ENCODE data around the gene PLS1. TPM values are rescaled to one million over a fixed set of nuclear protein-coding genes. Genes with fewer than 3 reads are reported as not detected.

Gene PLS1
- total RNA-seq, 1 experiment from 2014 or later: 36.1 TPM

DNA sequence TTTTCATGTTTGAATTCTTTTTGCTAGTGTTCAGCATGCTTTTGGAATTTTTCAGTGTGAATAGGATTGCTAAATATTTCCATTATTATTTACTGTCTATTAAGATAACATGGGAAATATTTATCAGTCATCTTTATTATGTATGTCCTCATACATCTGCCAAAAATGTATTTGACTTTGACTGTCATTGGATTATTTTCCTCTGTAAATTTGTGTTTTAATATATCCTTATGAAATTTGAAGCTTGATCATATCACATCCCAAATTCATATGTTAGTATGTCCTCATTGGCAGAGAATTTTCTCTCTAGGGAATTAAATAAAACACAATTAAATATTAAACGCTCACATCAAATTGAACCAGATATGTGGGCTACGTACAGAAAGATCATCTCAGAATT lies 95.3 kb downstream of the PLS1 start:
- intact Hi-C loops (cut with micrococcal nuclease; ENCODE audit: unreplicated experiment): no loop called here
- no TSS peak for BruUV-seq (replicated peaks)
- no peak for ATAC-seq

DNA sequence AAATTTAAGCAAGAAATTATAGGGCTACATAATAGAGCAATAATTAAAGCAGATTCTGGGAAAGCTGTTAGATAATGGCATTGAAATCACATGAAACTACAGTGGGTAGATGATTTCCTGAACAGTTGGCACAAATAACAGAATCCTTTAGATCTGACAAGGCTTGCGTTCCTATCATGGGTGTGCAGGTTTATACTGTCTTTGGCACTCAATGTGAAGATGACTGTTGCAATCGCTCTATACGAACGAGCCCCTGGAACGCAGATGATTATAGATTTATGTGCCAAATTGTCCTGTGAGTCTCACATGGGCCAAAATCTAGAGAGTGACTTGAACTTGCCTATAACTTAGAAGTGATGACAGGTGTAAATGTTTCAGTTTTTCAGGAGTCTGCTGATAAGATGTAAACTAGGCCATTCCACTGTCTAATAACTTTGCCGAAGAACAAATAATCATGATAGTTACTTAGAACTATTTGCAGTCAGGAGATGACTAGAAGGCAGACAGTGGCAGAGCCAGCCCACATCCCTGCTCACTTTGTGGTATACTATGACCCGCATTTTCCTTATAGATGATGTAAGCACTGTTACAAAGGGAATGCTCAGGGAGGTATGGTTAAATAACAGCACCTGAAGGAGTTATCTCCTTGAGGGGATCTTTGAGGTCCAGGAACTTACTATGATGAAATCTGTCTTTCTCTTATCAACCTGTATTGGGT lies 97.1 kb downstream of the PLS1 start:
- Histone ChIP-seq H3K4me1 (ENCODE audit: control insufficient read depth, insufficient read depth, low read length) (no peaks in the 10 kb centered on the region), H3K4me3 (ENCODE audit: low read depth in 2 of 2, low read length in 2 of 2) (no peak overlapping the region), H3K9me3 (ENCODE audit: control insufficient read depth, insufficient read depth, low read depth, low read length) (no peaks in the 10 kb centered on the region), H3K27me3 (ENCODE audit: control insufficient read depth, insufficient read depth, low read length) (no peaks in the 10 kb centered on the region), H3K36me3 (ENCODE audit: control insufficient read depth, insufficient read depth, low read length) (no peaks in the 10 kb centered on the region), H3K27ac (ENCODE audit: low read length) (no peak overlapping the region)
- ATAC-seq: no peak
- ChIA-PET CTCF (interaction anchor here (0.6 kb wide), 1 partner anchor 8 kb away, joined by 3 read pairs; no protein-coding TSS in a partner anchor), POLR2A (no interaction called here)
- intact Hi-C loops (cut with micrococcal nuclease; ENCODE audit: unreplicated experiment) (no loop called here), in situ Hi-C loops (cut with HindIII; ENCODE audit: low pct_unique_long_range_greater_than_20kb, low sequenced_read_pairs) (no loop called here)
- BruUV-seq (replicated peaks): no TSS peak
- TF ChIP-seq POLR2AphosphoS5 (IDR thresholded peaks at IDR 0.05; ENCODE audit: low read depth, low read length) (no peak), TCF7L2 (IDR thresholded peaks at IDR 0.05; ENCODE audit: low read depth, low read length) (no peak)
- TF ChIP-seq, protein P1, sequence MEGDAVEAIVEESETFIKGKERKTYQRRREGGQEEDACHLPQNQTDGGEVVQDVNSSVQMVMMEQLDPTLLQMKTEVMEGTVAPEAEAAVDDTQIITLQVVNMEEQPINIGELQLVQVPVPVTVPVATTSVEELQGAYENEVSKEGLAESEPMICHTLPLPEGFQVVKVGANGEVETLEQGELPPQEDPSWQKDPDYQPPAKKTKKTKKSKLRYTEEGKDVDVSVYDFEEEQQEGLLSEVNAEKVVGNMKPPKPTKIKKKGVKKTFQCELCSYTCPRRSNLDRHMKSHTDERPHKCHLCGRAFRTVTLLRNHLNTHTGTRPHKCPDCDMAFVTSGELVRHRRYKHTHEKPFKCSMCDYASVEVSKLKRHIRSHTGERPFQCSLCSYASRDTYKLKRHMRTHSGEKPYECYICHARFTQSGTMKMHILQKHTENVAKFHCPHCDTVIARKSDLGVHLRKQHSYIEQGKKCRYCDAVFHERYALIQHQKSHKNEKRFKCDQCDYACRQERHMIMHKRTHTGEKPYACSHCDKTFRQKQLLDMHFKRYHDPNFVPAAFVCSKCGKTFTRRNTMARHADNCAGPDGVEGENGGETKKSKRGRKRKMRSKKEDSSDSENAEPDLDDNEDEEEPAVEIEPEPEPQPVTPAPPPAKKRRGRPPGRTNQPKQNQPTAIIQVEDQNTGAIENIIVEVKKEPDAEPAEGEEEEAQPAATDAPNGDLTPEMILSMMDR (IDR thresholded peaks at IDR 0.05): no peak
- TF ChIP-seq, protein P2, sequence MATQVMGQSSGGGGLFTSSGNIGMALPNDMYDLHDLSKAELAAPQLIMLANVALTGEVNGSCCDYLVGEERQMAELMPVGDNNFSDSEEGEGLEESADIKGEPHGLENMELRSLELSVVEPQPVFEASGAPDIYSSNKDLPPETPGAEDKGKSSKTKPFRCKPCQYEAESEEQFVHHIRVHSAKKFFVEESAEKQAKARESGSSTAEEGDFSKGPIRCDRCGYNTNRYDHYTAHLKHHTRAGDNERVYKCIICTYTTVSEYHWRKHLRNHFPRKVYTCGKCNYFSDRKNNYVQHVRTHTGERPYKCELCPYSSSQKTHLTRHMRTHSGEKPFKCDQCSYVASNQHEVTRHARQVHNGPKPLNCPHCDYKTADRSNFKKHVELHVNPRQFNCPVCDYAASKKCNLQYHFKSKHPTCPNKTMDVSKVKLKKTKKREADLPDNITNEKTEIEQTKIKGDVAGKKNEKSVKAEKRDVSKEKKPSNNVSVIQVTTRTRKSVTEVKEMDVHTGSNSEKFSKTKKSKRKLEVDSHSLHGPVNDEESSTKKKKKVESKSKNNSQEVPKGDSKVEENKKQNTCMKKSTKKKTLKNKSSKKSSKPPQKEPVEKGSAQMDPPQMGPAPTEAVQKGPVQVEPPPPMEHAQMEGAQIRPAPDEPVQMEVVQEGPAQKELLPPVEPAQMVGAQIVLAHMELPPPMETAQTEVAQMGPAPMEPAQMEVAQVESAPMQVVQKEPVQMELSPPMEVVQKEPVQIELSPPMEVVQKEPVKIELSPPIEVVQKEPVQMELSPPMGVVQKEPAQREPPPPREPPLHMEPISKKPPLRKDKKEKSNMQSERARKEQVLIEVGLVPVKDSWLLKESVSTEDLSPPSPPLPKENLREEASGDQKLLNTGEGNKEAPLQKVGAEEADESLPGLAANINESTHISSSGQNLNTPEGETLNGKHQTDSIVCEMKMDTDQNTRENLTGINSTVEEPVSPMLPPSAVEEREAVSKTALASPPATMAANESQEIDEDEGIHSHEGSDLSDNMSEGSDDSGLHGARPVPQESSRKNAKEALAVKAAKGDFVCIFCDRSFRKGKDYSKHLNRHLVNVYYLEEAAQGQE (IDR thresholded peaks at IDR 0.05; ENCODE audit: insufficient read depth in 1 of 2, low read depth in 2 of 2, low read length in 1 of 2): no peak
- no peak for DNase-seq (ENCODE audit: low read depth, low spot score)

More for the DNA sequence above, 95.3 kb downstream of the PLS1 start:
- no peaks in the 10 kb centered on the region for H3K9me3 ChIP-seq (ENCODE audit: control insufficient read depth, insufficient read depth, low read depth, low read length)
- H3K36me3 ChIP-seq (ENCODE audit: control insufficient read depth, insufficient read depth, low read length): no peaks in the 10 kb centered on the region
- CTCF ChIA-PET: no interaction called here
- no peak overlapping the region for H3K27ac ChIP-seq (ENCODE audit: low read length)
- POLR2A ChIA-PET: no interaction called here
- no peak for DNase-seq (ENCODE audit: low read depth, low spot score)
- H3K4me1 ChIP-seq (ENCODE audit: control insufficient read depth, insufficient read depth, low read length): no peaks in the 10 kb centered on the region
- TF ChIP-seq, protein P1 (IDR thresholded peaks at IDR 0.05): no peak
- TF ChIP-seq, protein P2 (IDR thresholded peaks at IDR 0.05; ENCODE audit: insufficient read depth in 1 of 2, low read depth in 2 of 2, low read length in 1 of 2): no peak
- no peak for TF ChIP-seq POLR2AphosphoS5 (IDR thresholded peaks at IDR 0.05; ENCODE audit: low read depth, low read length)
- TF ChIP-seq TCF7L2 (IDR thresholded peaks at IDR 0.05; ENCODE audit: low read depth, low read length): no peak
- no peak for TF ChIP-seq SIN3A (IDR thresholded peaks at IDR 0.05; ENCODE audit: borderline replicate concordance, insufficient read depth, low read depth, low read length)
- no peak overlapping the region for H3K4me3 ChIP-seq (ENCODE audit: low read depth in 2 of 2, low read length in 2 of 2)
- in situ Hi-C loops (cut with HindIII; ENCODE audit: low pct_unique_long_range_greater_than_20kb, low sequenced_read_pairs): no loop called here
- no peaks in the 10 kb centered on the region for H3K27me3 ChIP-seq (ENCODE audit: control insufficient read depth, insufficient read depth, low read length)
